ENCODE results near the gene SCN9A.

GRCh38 chr2:166343467-166343866, 32.3 kb downstream of the SCN9A start:
- TF ChIP-seq CTCF (IDR thresholded peaks at IDR 0.05) (no peak), POLR2A (IDR thresholded peaks at IDR 0.05) (no peak)

Measured in adrenal gland (tissue), 5 donors.